Endothelial cell (in vitro differentiated cells): ENCODE data around the gene IFT52. TPM values are rescaled to one million over a fixed set of nuclear protein-coding genes. Genes with fewer than 3 reads are reported as not detected.
"Not testable (repeated sequence)": the region's sequence is repeated elsewhere in the genome, so short reads cannot be mapped to it uniquely, and the experiment has no call there.

Experiments
- DNase-seq: peaks from one replicate; pipeline ENCODE4 v3.0.0; 2021; ENCODE audit warnings: low spot score
- H3K27ac Mint-ChIP-seq: one replicate; pipeline ENCODE4 v1.8.0; 2021; ENCODE audit warnings: mixed read lengths, inconsistent platforms; ENCODE audit not compliant: unreplicated experiment
- H3K27me3 Mint-ChIP-seq: one replicate; pipeline ENCODE4 v1.8.0; 2021; ENCODE audit warnings: mild to moderate bottlenecking, moderate library complexity, mixed read lengths, inconsistent platforms; ENCODE audit not compliant: unreplicated experiment
- H3K36me3 Mint-ChIP-seq: one replicate; pipeline ENCODE4 v1.8.0; 2021; ENCODE audit warnings: mild to moderate bottlenecking, low read depth, mixed read lengths, inconsistent platforms; ENCODE audit not compliant: unreplicated experiment
- H3K4me1 Mint-ChIP-seq: one replicate; pipeline ENCODE4 v1.8.0; 2021; ENCODE audit warnings: mild to moderate bottlenecking, mixed read lengths, inconsistent platforms; ENCODE audit not compliant: unreplicated experiment
- H3K4me3 Mint-ChIP-seq: one replicate; pipeline ENCODE4 v1.8.0; 2021; ENCODE audit warnings: mild to moderate bottlenecking, mixed read lengths, inconsistent platforms; ENCODE audit not compliant: unreplicated experiment
- H3K9me3 Mint-ChIP-seq: one replicate; pipeline ENCODE4 v1.8.0; 2021; ENCODE audit warnings: mixed read lengths, inconsistent platforms; ENCODE audit not compliant: unreplicated experiment
- CTCF ChIP-seq: fragments of 200-600 bp; sonication (generic); IDR thresholded peaks from one replicate; pipeline ENCODE4 v1.5.0; 2021; ENCODE audit warnings: antibody characterized with exemption; ENCODE audit not compliant: unreplicated experiment
- total RNA-seq: library from RNA; stranded (reverse); fragmentation: NEBNext Ultra II Directional; extraction: Animal tissue kit (Norgen Biotek cat#: 25700); gene quantifications from one replicate; pipeline ENCODE4 v1.2.1, GENCODE V29; 2021; ENCODE audit not compliant: unreplicated experiment

Gene IFT52
- total RNA-seq, 1 donor from 2014 or later: 49.0 TPM

GRCh38 chr20:43650997-43651525 lies 60.3 kb downstream of the IFT52 start:
- TF ChIP-seq CTCF: no peak
- Mint-ChIP-seq H3K4me3 (no peak overlapping the region), H3K36me3 (peaks cover 7% of the 10 kb centered on the region), H3K27me3 (no peaks in the 10 kb centered on the region), H3K4me1 (no peaks in the 10 kb centered on the region), H3K27ac (no peak overlapping the region), H3K9me3 (no peaks in the 10 kb centered on the region)
- DNase-seq: no peak

- not testable (repeated sequence) for H3K36me3 Mint-ChIP-seq, H3K4me1 Mint-ChIP-seq, DNase-seq, H3K9me3 Mint-ChIP-seq, H3K27ac Mint-ChIP-seq, H3K4me3 Mint-ChIP-seq, H3K27me3 Mint-ChIP-seq
Measured at GRCh38 chr20:43651650-43652184, 61.0 kb downstream of the IFT52 start.

- Mint-ChIP-seq H3K27ac (no peak overlapping the region), H3K4me1 (peaks cover 5% of the 10 kb centered on the region), H3K27me3 (no peaks in the 10 kb centered on the region), H3K36me3 (no peaks in the 10 kb centered on the region), H3K4me3 (no peak overlapping the region), H3K9me3 (no peaks in the 10 kb centered on the region)
- no peak for TF ChIP-seq CTCF
- no peak for DNase-seq
Measured at GRCh38 chr20:43653966-43654365, 63.2 kb downstream of the IFT52 start.

GRCh38 chr20:43655176-43655575 lies 64.4 kb downstream of the IFT52 start:
- not testable (repeated sequence) for DNase-seq, H3K9me3 Mint-ChIP-seq, H3K27ac Mint-ChIP-seq, H3K36me3 Mint-ChIP-seq, H3K4me3 Mint-ChIP-seq, H3K4me1 Mint-ChIP-seq, H3K27me3 Mint-ChIP-seq

- H3K27me3 Mint-ChIP-seq: no peaks in the 10 kb centered on the region
- peaks cover 5% of the 10 kb centered on the region for H3K4me1 Mint-ChIP-seq
- no peak for DNase-seq
- no peak for TF ChIP-seq CTCF
- H3K27ac Mint-ChIP-seq: no peak overlapping the region
- H3K4me3 Mint-ChIP-seq: peak overlapping the region; percentile 86
- no peaks in the 10 kb centered on the region for H3K9me3 Mint-ChIP-seq
- H3K36me3 Mint-ChIP-seq: no peaks in the 10 kb centered on the region
Measured at GRCh38 chr20:43655937-43656336, 65.2 kb downstream of the IFT52 start.

GRCh38 chr20:43658069-43658722 lies 67.5 kb downstream of the IFT52 start:
- H3K27ac Mint-ChIP-seq: no peak overlapping the region
- peak overlapping the region; percentile 97 for H3K4me3 Mint-ChIP-seq
- H3K27me3 Mint-ChIP-seq: no peaks in the 10 kb centered on the region
- peaks cover 5% of the 10 kb centered on the region for H3K4me1 Mint-ChIP-seq
- no peaks in the 10 kb centered on the region for H3K36me3 Mint-ChIP-seq
- H3K9me3 Mint-ChIP-seq: no peaks in the 10 kb centered on the region
- no peak for TF ChIP-seq CTCF
- no peak for DNase-seq
